ENCODE data around the gene ALG8. TPM values are rescaled to one million over a fixed set of nuclear protein-coding genes. Genes with fewer than 3 reads are reported as not detected.

ALG8 gene
- total RNA-seq, 1 donor from 2014 or later, result 117 TPM

- H3K4me3 Mint-ChIP-seq, result no peak overlapping the region
- no peak overlapping the region for H3K27ac ChIP-seq
- no peak overlapping the region for H3K9ac ChIP-seq
- peaks cover 3% of the 10 kb centered on the region for H3K9me3 Mint-ChIP-seq
- no peak overlapping the region for H3K4me3 ChIP-seq
- no peaks in the 10 kb centered on the region for H3K27me3 ChIP-seq
- H3K36me3 ChIP-seq, result no peaks in the 10 kb centered on the region
- peak overlapping the region; percentile 6 for H3K27ac Mint-ChIP-seq
- H3K4me1 ChIP-seq, result no peaks in the 10 kb centered on the region
- H3K4me2 ChIP-seq, result no peak overlapping the region
- H3K4me1 Mint-ChIP-seq, result no peaks in the 10 kb centered on the region
- no peak overlapping the region for H2AFZ ChIP-seq (replicated peaks)
- peaks cover 4% of the 10 kb centered on the region for H3F3A ChIP-seq (ENCODE audit: low read depth)
- no peak for TF ChIP-seq EZH2 (IDR thresholded peaks at IDR 0.05)
- no peak for TF ChIP-seq EZH2phosphoT487 (IDR thresholded peaks at IDR 0.05)
- TF ChIP-seq, protein P1, sequence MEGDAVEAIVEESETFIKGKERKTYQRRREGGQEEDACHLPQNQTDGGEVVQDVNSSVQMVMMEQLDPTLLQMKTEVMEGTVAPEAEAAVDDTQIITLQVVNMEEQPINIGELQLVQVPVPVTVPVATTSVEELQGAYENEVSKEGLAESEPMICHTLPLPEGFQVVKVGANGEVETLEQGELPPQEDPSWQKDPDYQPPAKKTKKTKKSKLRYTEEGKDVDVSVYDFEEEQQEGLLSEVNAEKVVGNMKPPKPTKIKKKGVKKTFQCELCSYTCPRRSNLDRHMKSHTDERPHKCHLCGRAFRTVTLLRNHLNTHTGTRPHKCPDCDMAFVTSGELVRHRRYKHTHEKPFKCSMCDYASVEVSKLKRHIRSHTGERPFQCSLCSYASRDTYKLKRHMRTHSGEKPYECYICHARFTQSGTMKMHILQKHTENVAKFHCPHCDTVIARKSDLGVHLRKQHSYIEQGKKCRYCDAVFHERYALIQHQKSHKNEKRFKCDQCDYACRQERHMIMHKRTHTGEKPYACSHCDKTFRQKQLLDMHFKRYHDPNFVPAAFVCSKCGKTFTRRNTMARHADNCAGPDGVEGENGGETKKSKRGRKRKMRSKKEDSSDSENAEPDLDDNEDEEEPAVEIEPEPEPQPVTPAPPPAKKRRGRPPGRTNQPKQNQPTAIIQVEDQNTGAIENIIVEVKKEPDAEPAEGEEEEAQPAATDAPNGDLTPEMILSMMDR (IDR thresholded peaks at IDR 0.05), result no peak
- no peaks in the 10 kb centered on the region for H4K20me1 ChIP-seq (ENCODE audit: low read depth)
- H3K9me3 ChIP-seq (ENCODE audit: low read depth), result no peaks in the 10 kb centered on the region
- peaks cover 65% of the 10 kb centered on the region for H3K79me2 ChIP-seq (ENCODE audit: low read depth)
- H3K27me3 Mint-ChIP-seq (ENCODE audit: insufficient read depth, low read depth), result peaks cover 4% of the 10 kb centered on the region
- H3K36me3 Mint-ChIP-seq, result peaks cover 20% of the 10 kb centered on the region
- DNase-seq (ENCODE audit: low spot score), result no peak
Measured at GRCh38 chr11:78131956-78132355, 7.5 kb downstream of the ALG8 start.

DNA sequence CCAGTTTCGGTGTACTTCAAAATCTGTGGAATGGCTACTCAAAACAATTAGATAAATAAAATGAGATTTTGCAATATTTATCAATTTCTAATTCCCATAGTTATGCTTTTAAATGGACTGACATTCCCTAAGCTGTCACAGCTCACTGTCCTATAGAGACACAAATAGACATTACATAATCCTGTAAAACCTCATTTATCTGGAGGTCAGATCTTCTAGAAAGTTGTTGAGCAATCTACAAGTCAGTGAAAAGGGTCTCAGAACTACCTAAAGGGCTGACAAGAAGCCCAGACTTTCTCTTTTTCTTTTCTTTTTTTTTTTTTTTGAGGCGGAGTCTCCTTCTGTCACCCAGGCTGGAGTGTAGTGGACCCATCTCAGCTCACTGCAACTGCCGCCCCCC is 12.0 kb downstream of the ALG8 start:
- H4K20me1 ChIP-seq (ENCODE audit: low read depth), result no peaks in the 10 kb centered on the region

DNA sequence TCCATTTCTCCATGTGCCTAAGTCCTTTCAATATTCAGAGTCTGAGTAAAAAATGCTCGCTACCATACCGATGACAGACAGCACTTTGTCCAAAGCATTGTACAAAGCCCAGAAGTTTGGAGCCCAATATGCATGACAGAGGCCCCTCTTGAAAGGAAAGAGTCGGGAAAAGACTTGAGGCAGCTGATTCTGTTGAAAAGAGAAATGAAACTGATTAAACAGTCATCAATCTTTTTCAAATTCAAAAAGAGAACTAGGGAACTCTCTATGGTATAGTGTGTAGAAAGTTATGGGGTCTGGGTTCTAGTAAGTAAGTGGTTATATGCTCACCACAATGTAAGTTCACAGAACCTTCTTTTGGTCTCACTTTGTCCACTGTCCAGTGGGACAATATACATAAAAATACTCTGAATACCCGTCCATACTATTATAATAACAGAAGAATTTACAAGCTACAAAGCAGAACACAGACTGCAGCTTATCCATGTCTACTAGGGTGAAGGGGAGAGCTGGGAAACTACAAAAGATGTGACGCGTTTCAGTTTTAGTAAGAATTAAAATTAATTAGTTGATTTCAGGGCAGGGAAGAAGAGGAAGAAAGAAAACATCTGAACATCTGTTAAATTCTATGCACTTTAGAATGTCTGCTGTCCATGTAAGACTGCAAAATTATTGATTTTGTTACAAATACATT is 26.7 kb downstream of the ALG8 start:
- Mint-ChIP-seq H3K4me3 (no peak overlapping the region), H3K36me3 (peaks cover 6% of the 10 kb centered on the region), H3K9me3 (no peaks in the 10 kb centered on the region), H3K4me1 (no peaks in the 10 kb centered on the region), H3K27me3 (ENCODE audit: insufficient read depth, low read depth) (peaks cover 2% of the 10 kb centered on the region), H3K27ac (no peak overlapping the region)
- H3K9me3 ChIP-seq (ENCODE audit: low read depth), result no peaks in the 10 kb centered on the region
- no peak for DNase-seq (ENCODE audit: low spot score)
- H3K27me3 ChIP-seq, result no peaks in the 10 kb centered on the region
- TF ChIP-seq EZH2phosphoT487 (IDR thresholded peaks at IDR 0.05) (no peak), EZH2 (IDR thresholded peaks at IDR 0.05) (no peak)
- TF ChIP-seq, protein P1 (IDR thresholded peaks at IDR 0.05), result no peak
- H3K9ac ChIP-seq, result no peak overlapping the region
- H4K20me1 ChIP-seq (ENCODE audit: low read depth), result no peaks in the 10 kb centered on the region
- H3K4me3 ChIP-seq, result no peak overlapping the region
- H3K36me3 ChIP-seq, result peaks cover 15% of the 10 kb centered on the region
- no peaks in the 10 kb centered on the region for H3K4me1 ChIP-seq
- H3K79me2 ChIP-seq (ENCODE audit: low read depth), result no peaks in the 10 kb centered on the region
- no peak overlapping the region for H2AFZ ChIP-seq (replicated peaks)
- no peak overlapping the region for H3K4me2 ChIP-seq
- H3K27ac ChIP-seq, result no peak overlapping the region
- H3F3A ChIP-seq (ENCODE audit: low read depth), result no peaks in the 10 kb centered on the region

More for the DNA sequence above, 12.0 kb downstream of the ALG8 start:
- Histone ChIP-seq H2AFZ (replicated peaks) (no peak overlapping the region), H3K27ac (no peak overlapping the region), H3K4me2 (no peak overlapping the region), H3K9me3 (ENCODE audit: low read depth) (no peaks in the 10 kb centered on the region), H3F3A (ENCODE audit: low read depth) (no peaks in the 10 kb centered on the region), H3K4me1 (no peaks in the 10 kb centered on the region), H3K79me2 (ENCODE audit: low read depth) (peaks cover 28% of the 10 kb centered on the region), H3K27me3 (no peaks in the 10 kb centered on the region), H3K4me3 (no peak overlapping the region), H3K9ac (no peak overlapping the region), H3K36me3 (no peaks in the 10 kb centered on the region)
- no peak for DNase-seq (ENCODE audit: low spot score)
- no peaks in the 10 kb centered on the region for H3K4me1 Mint-ChIP-seq
- H3K9me3 Mint-ChIP-seq, result no peaks in the 10 kb centered on the region
- no peak overlapping the region for H3K4me3 Mint-ChIP-seq
- no peak overlapping the region for H3K27ac Mint-ChIP-seq
- no peak for TF ChIP-seq EZH2 (IDR thresholded peaks at IDR 0.05)
- H3K27me3 Mint-ChIP-seq (ENCODE audit: insufficient read depth, low read depth), result no peaks in the 10 kb centered on the region
- peaks cover 13% of the 10 kb centered on the region for H3K36me3 Mint-ChIP-seq

GRCh38 chr11:78111298-78111697 is 28.1 kb downstream of the ALG8 start:
- no peak for TF ChIP-seq EZH2phosphoT487 (IDR thresholded peaks at IDR 0.05)
- Histone ChIP-seq H3K4me1 (no peaks in the 10 kb centered on the region), H2AFZ (replicated peaks) (no peak overlapping the region), H3K9me3 (ENCODE audit: low read depth) (no peaks in the 10 kb centered on the region), H3K4me2 (no peak overlapping the region), H3K79me2 (ENCODE audit: low read depth) (no peaks in the 10 kb centered on the region), H3F3A (ENCODE audit: low read depth) (no peaks in the 10 kb centered on the region), H3K27ac (no peak overlapping the region), H3K36me3 (peaks cover 15% of the 10 kb centered on the region), H4K20me1 (ENCODE audit: low read depth) (no peaks in the 10 kb centered on the region), H3K4me3 (no peak overlapping the region), H3K9ac (no peak overlapping the region), H3K27me3 (no peaks in the 10 kb centered on the region)
- no peak overlapping the region for H3K27ac Mint-ChIP-seq
- no peak overlapping the region for H3K4me3 Mint-ChIP-seq
- H3K27me3 Mint-ChIP-seq (ENCODE audit: insufficient read depth, low read depth), result peaks cover 2% of the 10 kb centered on the region
- H3K4me1 Mint-ChIP-seq, result no peaks in the 10 kb centered on the region
- H3K36me3 Mint-ChIP-seq, result peaks cover 11% of the 10 kb centered on the region
- DNase-seq (ENCODE audit: low spot score), result no peak
- H3K9me3 Mint-ChIP-seq, result no peaks in the 10 kb centered on the region
